AG10803 (cell line): Measurements from ENCODE around the gene FNDC3B.
A peak's percentile ranks its signal among the peaks of the same experiment; 100 is the strongest.

ENCODE experiments used
- DNase-seq: peaks from one replicate; pipeline ENCODE4 v3.0.0; 2010; ENCODE audit warnings: low read depth
- H3K4me3 ChIP-seq: 2 replicates; pipeline ENCODE4 v1.5.1; 2011; ENCODE audit warnings: mild to moderate bottlenecking, low read length, control low read depth
- TF ChIP-seq, protein P1 (sequence below): conservative IDR thresholded peaks from 2 replicates; pipeline ENCODE4 v1.5.1; 2011; ENCODE audit warnings: mild to moderate bottlenecking, low read length, control low read depth, inconsistent platforms

The FNDC3B gene

DNA sequence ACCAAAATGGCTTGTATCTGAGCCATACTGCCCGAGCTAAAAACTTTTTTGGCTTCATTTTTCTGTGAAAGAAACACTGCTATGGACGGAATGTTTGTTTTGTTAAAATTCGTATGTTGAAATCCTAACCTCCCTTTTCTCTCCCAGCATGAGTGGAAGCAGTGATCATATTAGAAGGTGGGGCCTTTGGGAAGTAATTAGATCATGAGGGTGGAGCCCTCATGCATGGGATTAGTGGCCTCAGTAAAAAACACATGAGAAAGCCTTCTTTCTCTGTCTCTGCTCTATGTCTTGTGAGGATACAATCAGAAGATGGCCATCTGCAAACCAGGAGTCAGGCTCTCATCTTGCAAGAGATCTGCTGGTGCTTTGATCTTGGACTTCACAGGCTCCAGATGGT, 7.4 kb upstream of the FNDC3B start:
- H3K4me3 ChIP-seq: no peak overlapping the region
- no peak for DNase-seq
- TF ChIP-seq, protein P1, sequence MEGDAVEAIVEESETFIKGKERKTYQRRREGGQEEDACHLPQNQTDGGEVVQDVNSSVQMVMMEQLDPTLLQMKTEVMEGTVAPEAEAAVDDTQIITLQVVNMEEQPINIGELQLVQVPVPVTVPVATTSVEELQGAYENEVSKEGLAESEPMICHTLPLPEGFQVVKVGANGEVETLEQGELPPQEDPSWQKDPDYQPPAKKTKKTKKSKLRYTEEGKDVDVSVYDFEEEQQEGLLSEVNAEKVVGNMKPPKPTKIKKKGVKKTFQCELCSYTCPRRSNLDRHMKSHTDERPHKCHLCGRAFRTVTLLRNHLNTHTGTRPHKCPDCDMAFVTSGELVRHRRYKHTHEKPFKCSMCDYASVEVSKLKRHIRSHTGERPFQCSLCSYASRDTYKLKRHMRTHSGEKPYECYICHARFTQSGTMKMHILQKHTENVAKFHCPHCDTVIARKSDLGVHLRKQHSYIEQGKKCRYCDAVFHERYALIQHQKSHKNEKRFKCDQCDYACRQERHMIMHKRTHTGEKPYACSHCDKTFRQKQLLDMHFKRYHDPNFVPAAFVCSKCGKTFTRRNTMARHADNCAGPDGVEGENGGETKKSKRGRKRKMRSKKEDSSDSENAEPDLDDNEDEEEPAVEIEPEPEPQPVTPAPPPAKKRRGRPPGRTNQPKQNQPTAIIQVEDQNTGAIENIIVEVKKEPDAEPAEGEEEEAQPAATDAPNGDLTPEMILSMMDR: no peak

DNA sequence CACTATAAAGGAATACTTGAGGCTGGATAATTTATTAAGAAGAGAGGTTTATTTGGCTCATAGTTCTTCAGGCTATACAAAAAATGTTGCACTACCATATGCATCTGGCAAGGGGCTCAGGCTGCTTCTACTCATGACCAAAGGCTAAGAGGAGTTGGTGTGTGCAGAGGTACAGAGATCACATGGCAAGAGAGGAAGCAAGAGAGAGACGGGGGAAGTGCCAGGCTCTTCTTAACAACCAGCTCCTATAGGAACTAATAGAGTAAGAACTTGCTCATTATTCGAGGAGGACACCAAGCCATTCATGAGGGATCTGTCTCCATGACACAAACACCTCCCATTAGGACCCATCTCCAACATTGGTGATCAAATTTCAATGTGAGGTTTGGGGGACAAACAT, 6.0 kb upstream of the FNDC3B start:
- H3K4me3 ChIP-seq: no peak overlapping the region
- TF ChIP-seq, protein P1: no peak
- no peak for DNase-seq

DNA sequence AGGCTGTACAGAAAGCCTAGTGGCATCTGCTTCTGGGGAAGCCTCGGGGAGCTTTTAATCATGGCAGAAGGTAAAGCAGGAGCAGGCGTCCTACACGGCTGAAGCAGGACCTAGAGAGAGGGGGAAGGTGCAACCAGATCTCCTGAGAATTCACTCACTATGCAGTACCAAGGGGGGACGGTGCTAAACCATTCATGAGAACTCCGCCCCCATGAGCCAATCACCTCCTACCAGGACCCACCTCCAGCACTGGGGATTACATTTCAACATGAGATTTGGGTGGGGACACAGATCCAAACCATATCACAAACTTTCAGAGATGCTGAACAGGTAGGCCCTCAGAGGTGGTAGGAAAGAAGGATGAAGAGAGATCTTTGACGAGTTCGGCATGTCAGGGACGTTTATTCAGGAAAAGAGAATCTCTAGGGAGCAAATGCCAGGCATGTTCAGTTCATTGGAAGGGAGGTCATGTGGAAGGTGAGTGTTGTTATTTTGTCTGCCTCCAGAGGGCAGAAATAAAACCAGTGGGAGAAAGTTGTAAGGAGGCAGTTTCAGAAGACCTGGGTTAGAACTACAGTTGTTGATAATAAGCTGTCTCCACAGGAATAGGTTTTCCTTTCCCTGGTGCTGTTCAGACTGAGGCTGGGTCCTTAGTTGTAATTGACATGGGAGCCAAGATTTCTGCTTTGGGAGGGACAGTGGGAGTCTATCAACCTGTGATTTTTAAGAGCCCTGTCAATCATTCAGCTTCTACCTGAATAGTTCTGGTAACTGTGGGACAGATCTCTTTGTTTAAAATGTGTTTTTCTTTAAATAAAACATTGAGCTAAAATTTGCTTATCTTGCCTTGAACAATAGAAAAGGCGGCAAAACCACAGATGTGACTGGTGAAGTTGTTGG, 4.3 kb upstream of the FNDC3B start:
- TF ChIP-seq, protein P1: peak; percentile 59
- peak; percentile 48 for DNase-seq
- H3K4me3 ChIP-seq: no peak overlapping the region

DNA sequence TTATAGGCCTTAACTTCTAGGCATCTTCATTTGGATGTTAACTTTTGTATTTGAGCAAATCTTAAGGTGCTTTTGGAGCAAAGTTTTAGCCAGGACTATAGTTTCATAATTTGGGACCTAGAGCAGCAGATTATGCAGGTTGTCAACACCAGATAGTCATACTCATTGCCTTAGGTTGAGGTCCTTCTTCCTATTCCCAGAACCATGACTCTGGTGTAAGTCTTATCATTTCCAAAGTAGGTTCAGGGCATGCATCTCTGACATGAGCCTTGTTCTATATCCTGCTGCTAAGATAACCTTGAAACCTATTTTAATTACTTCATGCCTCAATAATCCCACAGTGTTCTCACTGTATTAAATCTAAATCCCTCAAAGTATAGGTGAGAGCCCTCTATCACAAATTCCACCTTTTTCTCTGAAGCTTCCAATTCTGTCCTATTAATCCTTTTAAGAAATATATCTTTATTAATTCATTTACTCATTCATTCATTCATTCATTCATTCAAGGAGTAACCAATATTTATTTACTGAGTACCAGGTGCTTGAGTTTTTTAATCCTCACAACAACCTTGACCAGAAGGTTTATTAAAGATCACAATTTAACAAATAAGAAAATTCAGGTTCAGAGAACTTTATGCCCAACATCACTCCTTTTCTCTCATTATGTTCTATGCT, 2.7 kb upstream of the FNDC3B start:
- no peak for DNase-seq
- no peak overlapping the region for H3K4me3 ChIP-seq
- TF ChIP-seq, protein P1: no peak

DNA sequence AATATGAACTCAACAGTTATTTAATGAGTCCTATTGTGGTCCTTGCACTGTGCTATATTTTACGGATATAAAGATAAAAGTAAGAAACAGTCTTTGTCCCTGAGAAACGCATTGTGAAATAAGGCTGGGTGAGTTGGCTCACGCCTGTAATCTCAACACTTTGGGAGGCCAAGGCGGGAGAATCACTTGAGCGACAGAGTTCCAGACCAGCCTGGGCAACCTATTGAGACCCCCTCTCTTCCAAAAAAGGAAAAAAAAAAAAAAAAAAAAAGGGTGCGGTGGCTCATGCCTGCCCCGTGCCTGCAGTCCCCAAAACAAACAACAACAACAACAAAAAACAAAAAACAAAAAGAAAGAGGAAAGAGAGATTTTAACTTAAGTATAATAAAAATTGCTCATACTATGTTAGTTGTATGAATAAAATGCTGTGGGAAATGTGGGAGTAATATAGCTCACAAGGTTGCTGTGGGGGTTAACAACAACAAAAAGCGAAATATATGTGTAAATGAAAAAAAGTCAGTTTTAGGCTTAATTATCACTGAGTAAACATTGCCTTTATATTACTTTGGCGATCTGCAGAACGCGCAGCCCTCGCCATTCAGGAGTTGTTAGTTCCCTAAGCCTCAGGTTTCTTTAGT, 461 bp upstream of the FNDC3B start:
- TF ChIP-seq, protein P1: no peak
- peak overlapping the region; percentile 82 for H3K4me3 ChIP-seq
- DNase-seq: peak; percentile 54

DNA sequence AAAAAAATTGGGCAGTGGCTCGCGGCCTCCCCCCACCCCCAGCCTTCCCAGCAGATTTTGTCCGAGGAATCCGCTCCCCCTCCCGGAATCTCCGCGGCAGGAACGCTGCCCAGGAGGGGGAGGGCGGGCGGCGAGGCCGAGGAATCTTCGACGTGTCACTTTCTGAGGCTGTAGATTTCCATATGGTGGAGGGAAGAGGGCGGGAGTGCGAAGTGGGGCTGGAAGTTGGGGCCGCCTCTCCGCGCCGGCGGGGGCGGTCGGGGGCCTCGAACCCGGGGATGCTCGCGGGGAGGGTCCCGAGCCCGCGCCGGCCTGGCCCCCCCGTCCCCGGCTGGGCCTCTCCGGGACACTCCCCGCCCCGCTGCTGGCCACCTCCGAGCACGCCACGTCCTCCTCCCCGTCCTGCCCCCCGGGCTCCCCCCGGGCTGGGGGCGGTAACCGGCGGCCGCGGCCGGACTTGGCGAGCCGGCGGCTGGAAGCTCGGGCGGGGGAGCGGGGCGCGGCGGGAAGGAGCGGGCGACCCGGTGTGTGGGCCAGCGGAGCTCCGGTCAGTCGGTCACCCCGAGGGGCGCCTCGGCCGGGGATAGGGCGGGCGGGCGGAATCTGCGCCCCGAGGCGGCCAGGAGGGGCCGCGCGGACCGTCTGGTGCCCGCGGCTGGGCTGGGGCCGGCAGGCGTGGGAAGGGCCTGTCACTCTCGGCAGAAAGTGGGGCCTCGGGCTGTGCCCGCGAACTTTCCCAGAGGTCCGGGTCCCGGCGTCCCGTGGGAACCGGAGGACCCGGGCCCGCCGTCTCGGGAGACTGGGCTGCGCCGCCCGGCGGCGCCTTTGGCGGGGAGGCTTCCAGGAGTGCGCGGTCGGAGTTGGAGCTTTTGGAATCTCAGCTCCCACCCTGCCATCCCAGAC, 951 bp downstream of the FNDC3B start:
- peak; percentile 92 for DNase-seq

More for the DNA sequence above, 951 bp downstream of the FNDC3B start:
- TF ChIP-seq, protein P1: peak; percentile 26
- peak overlapping the region; percentile 82 for H3K4me3 ChIP-seq
